Activated CD4-positive, alpha-beta T cell treated with anti-CD3 and anti-CD28 coated beads, Interleukin-2, amount 50 U/mL, for 24 hours (primary cell): ENCODE measurements around the gene HAT1.

Source experiments
- DNase-seq, 2 donors: peaks; one replicate each; pipeline ENCODE4 v3.0.0-alpha.2; 2020; ENCODE audit warnings: low read depth in 1 of 2, low spot score in 1 of 2

Gene HAT1

GRCh38 chr2:172021955-172022354 is 99.7 kb downstream of the HAT1 start:
- DNase-seq: no peak

GRCh38 chr2:172031536-172031935 is 109.3 kb downstream of the HAT1 start:
- DNase-seq: no peak
